Loucy (cell line): Measurements from ENCODE around the gene GBGT1.

ENCODE experiments used
- H2AFZ ChIP-seq: fragments of 200-600 bp; sonication (generic); 2 replicates; pipeline ENCODE4 v1.6.0; 2016; ENCODE audit warnings: antibody characterized with exemption, mild to moderate bottlenecking, low read length, moderate library complexity
- H3F3A ChIP-seq: fragments of 200-600 bp; 2 replicates; pipeline ENCODE4 v1.6.0; 2016; ENCODE audit warnings: antibody characterized with exemption, low read depth, mild to moderate bottlenecking
- H3K27me3 ChIP-seq: fragments of 200-600 bp; sonication (generic); 2 replicates; pipeline ENCODE4 v1.6.1; 2014; ENCODE audit warnings: low read length, mild to moderate bottlenecking; ENCODE audit not compliant: insufficient read depth, poor library complexity, severe bottlenecking
- H3K36me3 ChIP-seq: fragments of 200-600 bp; sonication (generic); 2 replicates; pipeline ENCODE4 v1.6.1; 2016; ENCODE audit warnings: low read length; ENCODE audit not compliant: insufficient read depth
- H3K4me1 ChIP-seq: fragments of 200-600 bp; sonication (generic); 2 replicates; pipeline ENCODE4 v1.5.1; 2014; ENCODE audit warnings: low read length, mild to moderate bottlenecking; ENCODE audit not compliant: insufficient read depth, poor library complexity, severe bottlenecking
- H3K4me2 ChIP-seq: fragments of 200-600 bp; sonication (generic); 2 replicates; pipeline ENCODE4 v1.6.0; 2014; ENCODE audit warnings: antibody characterized with exemption, low read length, low read depth, mild to moderate bottlenecking; ENCODE audit not compliant: poor library complexity, severe bottlenecking
- H3K4me3 ChIP-seq: fragments of 200-600 bp; sonication (generic); 2 replicates; pipeline ENCODE4 v1.5.1; 2014; ENCODE audit warnings: low read length, mild to moderate bottlenecking, mixed read lengths; ENCODE audit not compliant: poor library complexity, severe bottlenecking
- H3K79me2 ChIP-seq: fragments of 200-600 bp; sonication (generic); 2 replicates; pipeline ENCODE4 v1.6.1; 2014; ENCODE audit warnings: low read length; ENCODE audit not compliant: insufficient read depth
- H3K9ac ChIP-seq: fragments of 200-600 bp; sonication (generic); 2 replicates; pipeline ENCODE4 v1.6.0; 2014; ENCODE audit warnings: mild to moderate bottlenecking, low read depth, low read length, moderate library complexity; ENCODE audit not compliant: poor library complexity, severe bottlenecking
- H3K9me2 ChIP-seq: fragments of 200-600 bp; sonication (generic); replicated peaks from 2 replicates; pipeline ENCODE4 v1.6.1; 2016; ENCODE audit warnings: low read depth, low read length, mixed read lengths
- H3K9me3 ChIP-seq: fragments of 200-600 bp; sonication (generic); 2 replicates; pipeline ENCODE4 v1.6.1; 2014; ENCODE audit warnings: mild to moderate bottlenecking, antibody characterized with exemption, low read length, low read depth; ENCODE audit not compliant: insufficient read depth
- H4K20me1 ChIP-seq: fragments of 200-600 bp; sonication (generic); 2 replicates; pipeline ENCODE4 v1.6.0; 2014; ENCODE audit warnings: antibody characterized with exemption, low read length, mild to moderate bottlenecking; ENCODE audit not compliant: insufficient read depth, poor library complexity, severe bottlenecking
- EZH2phosphoT487 ChIP-seq: fragments of 200-600 bp; IDR thresholded peaks from 2 replicates; pipeline ENCODE4 v1.6.1; 2018; ENCODE audit warnings: antibody characterized with exemption, mild to moderate bottlenecking, moderate library complexity, borderline replicate concordance
- TF ChIP-seq, protein P1 (sequence below): fragments of 200-600 bp; sonication (generic); conservative IDR thresholded peaks from 2 replicates; pipeline ENCODE4 v1.5.1; 2014; ENCODE audit warnings: mild to moderate bottlenecking, antibody characterized with exemption, low read length

The GBGT1 gene

DNA sequence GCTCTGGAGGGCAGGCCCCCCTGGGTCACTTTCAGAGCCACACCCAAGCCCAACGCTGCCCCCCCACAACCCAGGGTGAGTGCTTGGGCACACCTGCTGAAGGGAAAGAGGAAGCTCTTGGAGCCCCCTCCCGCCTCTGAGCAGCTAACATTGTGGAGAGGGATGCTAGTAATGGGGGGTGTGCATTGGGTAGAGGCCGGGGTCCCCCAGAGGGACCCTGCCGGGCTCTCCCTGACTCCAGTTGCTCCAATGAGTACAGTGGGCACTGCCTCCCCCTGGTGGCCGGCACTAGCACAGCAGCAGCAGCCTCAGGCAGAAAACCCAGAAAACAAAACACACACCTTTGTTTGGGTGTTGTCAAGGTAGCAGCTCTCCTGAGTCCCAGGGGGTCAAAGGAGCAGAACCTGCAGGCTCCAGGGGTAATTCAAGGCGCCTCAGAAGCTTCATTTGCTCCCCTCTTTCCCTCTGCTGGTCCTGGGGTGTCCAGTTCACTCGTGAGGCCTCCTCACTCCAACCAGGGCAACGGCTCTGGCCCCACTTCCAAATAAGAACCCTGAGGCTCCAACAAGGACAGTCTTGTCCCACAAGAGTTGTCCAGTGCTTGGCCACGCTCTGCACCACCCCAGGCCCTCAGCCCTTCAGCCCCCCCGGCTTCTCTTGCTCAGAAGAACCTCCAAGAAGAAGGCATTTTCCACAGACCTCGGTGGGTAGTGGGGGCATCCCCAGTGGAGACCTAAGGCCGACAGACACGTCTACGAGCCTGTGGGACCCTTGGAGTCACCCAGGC lies 16.1 kb downstream of the GBGT1 start:
- Histone ChIP-seq H3K9me2 (no peaks in the 10 kb centered on the region), H3K4me2 (peak overlapping the region; percentile 92), H4K20me1 (peaks cover 51% of the 10 kb centered on the region), H3K9me3 (no peaks in the 10 kb centered on the region), H3K27me3 (no peaks in the 10 kb centered on the region), H3K36me3 (no peaks in the 10 kb centered on the region; the same call in 1 of the 2 replicates), H3K4me1 (peaks cover 45% of the 10 kb centered on the region), H3K79me2 (peaks cover 59% of the 10 kb centered on the region), H3K4me3 (peak overlapping the region; percentile 83), H3F3A (0 out of 2 replicates have a peak, but pooled peaks cover 5% of the 10 kb centered on the region), H2AFZ (no peak overlapping the region), H3K9ac (peak overlapping the region; percentile 90)
- no peak for TF ChIP-seq EZH2phosphoT487
- TF ChIP-seq, protein P1, sequence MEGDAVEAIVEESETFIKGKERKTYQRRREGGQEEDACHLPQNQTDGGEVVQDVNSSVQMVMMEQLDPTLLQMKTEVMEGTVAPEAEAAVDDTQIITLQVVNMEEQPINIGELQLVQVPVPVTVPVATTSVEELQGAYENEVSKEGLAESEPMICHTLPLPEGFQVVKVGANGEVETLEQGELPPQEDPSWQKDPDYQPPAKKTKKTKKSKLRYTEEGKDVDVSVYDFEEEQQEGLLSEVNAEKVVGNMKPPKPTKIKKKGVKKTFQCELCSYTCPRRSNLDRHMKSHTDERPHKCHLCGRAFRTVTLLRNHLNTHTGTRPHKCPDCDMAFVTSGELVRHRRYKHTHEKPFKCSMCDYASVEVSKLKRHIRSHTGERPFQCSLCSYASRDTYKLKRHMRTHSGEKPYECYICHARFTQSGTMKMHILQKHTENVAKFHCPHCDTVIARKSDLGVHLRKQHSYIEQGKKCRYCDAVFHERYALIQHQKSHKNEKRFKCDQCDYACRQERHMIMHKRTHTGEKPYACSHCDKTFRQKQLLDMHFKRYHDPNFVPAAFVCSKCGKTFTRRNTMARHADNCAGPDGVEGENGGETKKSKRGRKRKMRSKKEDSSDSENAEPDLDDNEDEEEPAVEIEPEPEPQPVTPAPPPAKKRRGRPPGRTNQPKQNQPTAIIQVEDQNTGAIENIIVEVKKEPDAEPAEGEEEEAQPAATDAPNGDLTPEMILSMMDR, result peak; percentile 97

DNA sequence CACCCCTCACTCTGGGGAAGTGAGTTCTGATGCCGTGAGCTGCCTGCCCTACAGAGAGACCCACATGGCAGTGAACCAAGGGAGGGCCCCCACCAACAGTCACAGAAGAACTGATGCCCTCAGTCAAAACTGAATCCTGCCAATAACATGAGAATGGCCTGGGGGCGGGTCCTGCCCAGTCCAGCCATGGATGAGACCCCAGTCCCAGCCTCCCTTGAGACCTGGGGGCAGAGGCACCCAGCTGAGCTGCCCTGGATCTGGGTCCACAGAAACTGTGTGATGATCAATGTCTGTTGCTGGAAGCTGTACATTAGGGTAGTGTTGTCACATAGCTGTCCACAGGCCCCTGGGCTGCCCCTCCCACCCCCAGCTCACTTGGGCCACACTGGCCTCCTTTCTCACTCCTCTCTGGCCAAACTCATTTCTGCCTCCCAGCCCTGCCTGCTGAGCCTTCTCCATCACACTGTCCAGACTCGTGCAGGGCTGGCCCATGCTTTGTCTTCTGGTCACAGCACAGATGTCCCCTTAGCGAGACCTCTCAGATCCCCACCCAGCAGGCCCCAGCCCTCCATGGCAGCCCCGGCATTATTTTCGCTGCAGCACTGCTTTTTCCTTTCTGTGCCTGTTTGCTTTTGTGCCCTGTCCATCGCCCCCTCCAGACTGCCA lies 16.8 kb downstream of the GBGT1 start:
- no peaks in the 10 kb centered on the region for H3K9me2 ChIP-seq
- H3K36me3 ChIP-seq, result no peaks in the 10 kb centered on the region; the same call in 1 of the 2 replicates
- H2AFZ ChIP-seq, result no peak overlapping the region
- H3F3A ChIP-seq, result 0 out of 2 replicates have a peak, but pooled peaks cover 5% of the 10 kb centered on the region
- H3K4me3 ChIP-seq, result peak overlapping the region; percentile 83
- H3K79me2 ChIP-seq, result peaks cover 67% of the 10 kb centered on the region
- peak overlapping the region; percentile 90 for H3K9ac ChIP-seq
- H3K27me3 ChIP-seq, result no peaks in the 10 kb centered on the region
- H3K4me2 ChIP-seq, result peak overlapping the region; percentile 92
- peaks cover 59% of the 10 kb centered on the region for H4K20me1 ChIP-seq
- H3K9me3 ChIP-seq, result no peaks in the 10 kb centered on the region
- TF ChIP-seq EZH2phosphoT487, result no peak
- TF ChIP-seq, protein P1, result no peak
- H3K4me1 ChIP-seq, result peaks cover 52% of the 10 kb centered on the region

DNA sequence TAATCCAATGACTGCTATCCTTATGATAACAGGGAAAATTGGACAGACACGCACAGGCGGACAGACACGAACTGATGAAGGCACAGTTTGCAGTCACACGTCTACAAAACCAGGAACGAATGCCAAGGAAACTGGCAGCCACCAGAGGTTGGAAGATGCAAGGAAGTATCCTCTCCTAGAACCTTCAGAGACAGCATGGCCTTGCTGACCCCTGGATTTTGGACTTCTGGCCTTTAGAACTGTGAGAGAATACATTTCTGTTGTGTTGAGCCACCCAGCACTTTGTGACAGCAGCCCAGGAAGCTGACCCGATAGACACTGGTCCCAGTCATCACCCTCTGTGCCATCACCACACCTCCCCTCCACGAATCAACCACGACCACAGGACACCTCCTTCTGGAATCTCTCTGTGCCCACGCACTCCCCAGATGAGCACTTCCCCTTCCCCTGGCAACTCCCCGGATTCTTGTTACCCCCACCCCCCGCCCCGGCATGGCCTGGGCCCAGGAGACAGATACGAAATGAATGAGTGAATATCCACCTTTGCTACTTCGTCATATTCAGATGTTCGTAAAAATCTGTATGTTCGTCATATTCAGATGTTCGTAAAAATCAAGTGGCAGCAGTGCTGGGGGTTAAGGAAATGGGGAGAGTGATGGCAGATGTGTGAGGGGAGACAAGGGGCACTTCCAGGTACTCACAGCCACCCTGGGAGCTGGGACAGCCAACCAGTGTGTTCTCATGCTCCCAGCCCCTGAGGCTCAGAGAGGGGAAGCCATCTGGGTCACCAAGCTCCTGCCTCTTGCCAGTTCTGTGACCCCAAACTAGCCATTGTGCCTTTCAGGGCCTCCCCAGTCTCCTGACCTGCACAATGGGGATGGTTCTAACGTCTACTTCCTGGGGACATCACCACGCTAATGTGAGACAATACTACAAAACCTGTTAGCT lies 18.5 kb downstream of the GBGT1 start:
- no peaks in the 10 kb centered on the region for H3K27me3 ChIP-seq
- H4K20me1 ChIP-seq, result peaks cover 76% of the 10 kb centered on the region
- H3F3A ChIP-seq, result 0 out of 2 replicates have a peak, but pooled peaks cover 5% of the 10 kb centered on the region
- no peak overlapping the region for H2AFZ ChIP-seq
- no peaks in the 10 kb centered on the region; the same call in 1 of the 2 replicates for H3K36me3 ChIP-seq
- peaks cover 57% of the 10 kb centered on the region for H3K4me1 ChIP-seq
- peaks cover 84% of the 10 kb centered on the region for H3K79me2 ChIP-seq
- TF ChIP-seq EZH2phosphoT487, result no peak
- TF ChIP-seq, protein P1, result no peak
- peak overlapping the region; percentile 52 for H3K9ac ChIP-seq
- peak overlapping the region; percentile 92 for H3K4me2 ChIP-seq
- H3K9me2 ChIP-seq, result no peaks in the 10 kb centered on the region
- peak overlapping the region; percentile 78 for H3K4me3 ChIP-seq
- no peaks in the 10 kb centered on the region for H3K9me3 ChIP-seq
